Panc1 (cell line): ENCODE measurements around the gene AKAP13.

ENCODE experiments used
- POLR2AphosphoS5 ChIP-seq: IDR thresholded peaks from 2 replicates; pipeline ENCODE4 v1.6.1; 2012; ENCODE audit warnings: mild to moderate bottlenecking, low read depth, low read length, moderate library complexity
- TF ChIP-seq, protein P1 (sequence below), 2 experiments: IDR thresholded peaks; 2 replicates each; pipeline ENCODE4 v1.6.1; 2011 to 2012; ENCODE audit warnings: low read depth in 2 of 2, control low read depth in 1 of 2, low read length in 1 of 2, mild to moderate bottlenecking in 1 of 2, moderate library complexity in 1 of 2; ENCODE audit not compliant: insufficient read depth in 1 of 2
- TF ChIP-seq, protein P2 (sequence below): fragments of 450-650 bp; IDR thresholded peaks from 2 replicates; pipeline ENCODE4 v1.5.1; 2017; ENCODE audit warnings: mild to moderate bottlenecking

- TF ChIP-seq, protein P1, sequence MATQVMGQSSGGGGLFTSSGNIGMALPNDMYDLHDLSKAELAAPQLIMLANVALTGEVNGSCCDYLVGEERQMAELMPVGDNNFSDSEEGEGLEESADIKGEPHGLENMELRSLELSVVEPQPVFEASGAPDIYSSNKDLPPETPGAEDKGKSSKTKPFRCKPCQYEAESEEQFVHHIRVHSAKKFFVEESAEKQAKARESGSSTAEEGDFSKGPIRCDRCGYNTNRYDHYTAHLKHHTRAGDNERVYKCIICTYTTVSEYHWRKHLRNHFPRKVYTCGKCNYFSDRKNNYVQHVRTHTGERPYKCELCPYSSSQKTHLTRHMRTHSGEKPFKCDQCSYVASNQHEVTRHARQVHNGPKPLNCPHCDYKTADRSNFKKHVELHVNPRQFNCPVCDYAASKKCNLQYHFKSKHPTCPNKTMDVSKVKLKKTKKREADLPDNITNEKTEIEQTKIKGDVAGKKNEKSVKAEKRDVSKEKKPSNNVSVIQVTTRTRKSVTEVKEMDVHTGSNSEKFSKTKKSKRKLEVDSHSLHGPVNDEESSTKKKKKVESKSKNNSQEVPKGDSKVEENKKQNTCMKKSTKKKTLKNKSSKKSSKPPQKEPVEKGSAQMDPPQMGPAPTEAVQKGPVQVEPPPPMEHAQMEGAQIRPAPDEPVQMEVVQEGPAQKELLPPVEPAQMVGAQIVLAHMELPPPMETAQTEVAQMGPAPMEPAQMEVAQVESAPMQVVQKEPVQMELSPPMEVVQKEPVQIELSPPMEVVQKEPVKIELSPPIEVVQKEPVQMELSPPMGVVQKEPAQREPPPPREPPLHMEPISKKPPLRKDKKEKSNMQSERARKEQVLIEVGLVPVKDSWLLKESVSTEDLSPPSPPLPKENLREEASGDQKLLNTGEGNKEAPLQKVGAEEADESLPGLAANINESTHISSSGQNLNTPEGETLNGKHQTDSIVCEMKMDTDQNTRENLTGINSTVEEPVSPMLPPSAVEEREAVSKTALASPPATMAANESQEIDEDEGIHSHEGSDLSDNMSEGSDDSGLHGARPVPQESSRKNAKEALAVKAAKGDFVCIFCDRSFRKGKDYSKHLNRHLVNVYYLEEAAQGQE (IDR thresholded peaks at IDR 0.05; ENCODE audit: insufficient read depth in 1 of 2, low read depth in 2 of 2, low read length in 1 of 2) = no peak
- TF ChIP-seq, protein P2, sequence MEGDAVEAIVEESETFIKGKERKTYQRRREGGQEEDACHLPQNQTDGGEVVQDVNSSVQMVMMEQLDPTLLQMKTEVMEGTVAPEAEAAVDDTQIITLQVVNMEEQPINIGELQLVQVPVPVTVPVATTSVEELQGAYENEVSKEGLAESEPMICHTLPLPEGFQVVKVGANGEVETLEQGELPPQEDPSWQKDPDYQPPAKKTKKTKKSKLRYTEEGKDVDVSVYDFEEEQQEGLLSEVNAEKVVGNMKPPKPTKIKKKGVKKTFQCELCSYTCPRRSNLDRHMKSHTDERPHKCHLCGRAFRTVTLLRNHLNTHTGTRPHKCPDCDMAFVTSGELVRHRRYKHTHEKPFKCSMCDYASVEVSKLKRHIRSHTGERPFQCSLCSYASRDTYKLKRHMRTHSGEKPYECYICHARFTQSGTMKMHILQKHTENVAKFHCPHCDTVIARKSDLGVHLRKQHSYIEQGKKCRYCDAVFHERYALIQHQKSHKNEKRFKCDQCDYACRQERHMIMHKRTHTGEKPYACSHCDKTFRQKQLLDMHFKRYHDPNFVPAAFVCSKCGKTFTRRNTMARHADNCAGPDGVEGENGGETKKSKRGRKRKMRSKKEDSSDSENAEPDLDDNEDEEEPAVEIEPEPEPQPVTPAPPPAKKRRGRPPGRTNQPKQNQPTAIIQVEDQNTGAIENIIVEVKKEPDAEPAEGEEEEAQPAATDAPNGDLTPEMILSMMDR = no peak
- TF ChIP-seq POLR2AphosphoS5 = no peak
Observed at GRCh38 chr15:85455891-85456290, 75.5 kb downstream of the AKAP13 start.
